Pancreas (tissue), 10 donors: ENCODE results near the gene GRAMD4. TPM values are rescaled to one million over a fixed set of nuclear protein-coding genes. Genes with fewer than 3 reads are reported as not detected.
A peak's percentile ranks its signal among the peaks of the same experiment; 100 is the strongest.

Experiments
- ATAC-seq, 4 donors: fragments of 200-7000 bp; cut with Tn5 transposase; one replicate each; pipeline versions ENCODE4 v1.8.0 to v1.9.1; 2020; ENCODE audit warnings: mild to moderate bottlenecking in 4 of 4, moderate library complexity in 4 of 4
- DNase-seq, 6 donors: peaks; one replicate each; pipeline ENCODE4 v3.0.0-alpha.2; 2020
- FAIRE-seq: peaks from 2 replicates; lab custom pipeline; 2012; peaks lifted over from hg19 to GRCh38; lab: Jason Lieb, UNC
- H3K27ac ChIP-seq, 4 donors: fragments of 200-600 bp; sonication (generic); 1 replicate in 3 of 4; 2 replicates in 1 of 4; pipeline versions ENCODE4 v1.5.0 to v1.8.0; 2020
- H3K27me3 ChIP-seq, 4 donors: fragments of 200-600 bp; one replicate each; pipeline ENCODE4 v1.8.0; 2021
- H3K36me3 ChIP-seq, 3 donors: fragments of 200-600 bp; sonication (generic) in 1 of 3; one replicate each; pipeline versions ENCODE4 v1.5.0 to v1.8.0; 2020 to 2021
- H3K4me1 ChIP-seq, 3 donors: fragments of 200-600 bp; one replicate each; pipeline ENCODE4 v1.8.0; 2021
- H3K4me3 ChIP-seq, 4 donors: fragments of 200-600 bp; sonication (generic) in 2 of 4; one replicate each; pipeline versions ENCODE4 v1.5.0 to v1.8.0; 2020 to 2021
- H3K9me3 ChIP-seq, 4 donors: fragments of 200-600 bp; one replicate each; pipeline ENCODE4 v1.8.0; 2021
- WGBS, 2 donors: extraction: QIAGEN DNeasy Blood & Tissue Kit; methylation state at CpG; one replicate each; pipeline ENCODE4 v1.1.7; 2013; 5-methylcytosine and 5-hydroxymethylcytosine counted together
- intact Hi-C, 3 donors: fragments of 100-400 bp; cut with DNase I; formaldehyde crosslinking; loops; one replicate each; pipeline versions ENCODE4 v1.11.1 to v1.14.2; 2022
- polyA plus RNA-seq, 2 donors: library from polyadenylated mRNA; stranded (reverse); fragments of 200-250 nt; gene quantifications; one replicate each; pipeline ENCODE4 v1.2.3, GENCODE V29; 2013
- total RNA-seq, 6 donors: library from RNA; stranded (reverse); fragmentation: NEBNext Ultra II Directional in 4 of 6; extraction: Animal tissue kit (Norgen Biotek cat#: 25700) in 4 of 6; gene quantifications; one replicate each; pipeline versions ENCODE4 v1.2.1 to v1.2.4, GENCODE V29; 2021 to 2023
- TF ChIP-seq, protein P1 (sequence below), 4 donors: fragments of 200-600 bp; sonication (generic) in 3 of 4; IDR thresholded peaks; one replicate each; pipeline versions ENCODE4 v1.5.0 to v1.8.0; 2021; ENCODE audit warnings: antibody characterized with exemption in 4 of 4
- donor health status: healthy with polysubstance abuse.
- donor health status: DM: no; HTN: no; CAD: no; lungs with moderate emphysema.
- donor health status: DM: no; HTN: no; CAD: no.
- donor health status: control.
- donor health status: control.
- donor health status: Bipolar disorder and iron deficiency.
- donor health status: DM: yes; HTN: yes; CAD: no.
- donor health status: DM: no; HTN: no; CAD: no.
- donor health status: DM: no; HTN: no; CAD: no.
- donor health status: DM: yes; HTN: yes; CAD: no.

The GRAMD4 gene
- total and polyA plus RNA-seq, 8 donors: 13.2 to 36.4 (median 21.9) TPM

DNA sequence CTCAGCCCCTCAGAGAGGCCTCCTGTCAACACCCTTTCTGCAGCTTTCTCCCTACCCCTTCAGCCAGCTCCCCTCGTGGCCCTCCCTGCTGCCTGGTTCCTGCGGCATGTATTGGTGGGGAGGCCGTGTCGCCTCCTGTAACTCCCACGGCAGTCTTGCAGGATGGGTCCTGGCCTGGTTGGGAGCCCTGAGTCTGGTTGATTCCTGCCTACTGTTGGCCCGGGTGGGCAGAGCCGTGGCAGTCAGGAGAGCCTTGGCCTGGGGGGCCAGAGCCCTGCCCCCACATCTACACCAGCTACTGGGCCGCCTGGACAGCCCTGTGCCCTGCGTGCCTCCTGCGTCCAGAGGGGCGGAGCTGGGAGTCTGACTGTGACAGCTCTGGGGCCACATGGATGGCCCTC, 30.3 kb upstream of the GRAMD4 start:
- WGBS, 2 donors: 89 to 91% methylated on average over 11 of the region's 11 CpGs
- no peak overlapping the region for H3K27ac ChIP-seq
- TF ChIP-seq, protein P1, sequence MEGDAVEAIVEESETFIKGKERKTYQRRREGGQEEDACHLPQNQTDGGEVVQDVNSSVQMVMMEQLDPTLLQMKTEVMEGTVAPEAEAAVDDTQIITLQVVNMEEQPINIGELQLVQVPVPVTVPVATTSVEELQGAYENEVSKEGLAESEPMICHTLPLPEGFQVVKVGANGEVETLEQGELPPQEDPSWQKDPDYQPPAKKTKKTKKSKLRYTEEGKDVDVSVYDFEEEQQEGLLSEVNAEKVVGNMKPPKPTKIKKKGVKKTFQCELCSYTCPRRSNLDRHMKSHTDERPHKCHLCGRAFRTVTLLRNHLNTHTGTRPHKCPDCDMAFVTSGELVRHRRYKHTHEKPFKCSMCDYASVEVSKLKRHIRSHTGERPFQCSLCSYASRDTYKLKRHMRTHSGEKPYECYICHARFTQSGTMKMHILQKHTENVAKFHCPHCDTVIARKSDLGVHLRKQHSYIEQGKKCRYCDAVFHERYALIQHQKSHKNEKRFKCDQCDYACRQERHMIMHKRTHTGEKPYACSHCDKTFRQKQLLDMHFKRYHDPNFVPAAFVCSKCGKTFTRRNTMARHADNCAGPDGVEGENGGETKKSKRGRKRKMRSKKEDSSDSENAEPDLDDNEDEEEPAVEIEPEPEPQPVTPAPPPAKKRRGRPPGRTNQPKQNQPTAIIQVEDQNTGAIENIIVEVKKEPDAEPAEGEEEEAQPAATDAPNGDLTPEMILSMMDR (IDR thresholded peaks at IDR 0.05): no peak
- H3K4me3 ChIP-seq: no peak overlapping the region
- no peak for ATAC-seq
- intact Hi-C loops: no loop called here
- H3K4me1 ChIP-seq: no peaks in the 10 kb centered on the region
- no peaks in the 10 kb centered on the region for H3K9me3 ChIP-seq
- no peaks in the 10 kb centered on the region for H3K36me3 ChIP-seq
- FAIRE-seq: no peak
- H3K27me3 ChIP-seq: no peaks in the 10 kb centered on the region
- peak in 2 of 6 donors; percentile 50 to 64 for DNase-seq

DNA sequence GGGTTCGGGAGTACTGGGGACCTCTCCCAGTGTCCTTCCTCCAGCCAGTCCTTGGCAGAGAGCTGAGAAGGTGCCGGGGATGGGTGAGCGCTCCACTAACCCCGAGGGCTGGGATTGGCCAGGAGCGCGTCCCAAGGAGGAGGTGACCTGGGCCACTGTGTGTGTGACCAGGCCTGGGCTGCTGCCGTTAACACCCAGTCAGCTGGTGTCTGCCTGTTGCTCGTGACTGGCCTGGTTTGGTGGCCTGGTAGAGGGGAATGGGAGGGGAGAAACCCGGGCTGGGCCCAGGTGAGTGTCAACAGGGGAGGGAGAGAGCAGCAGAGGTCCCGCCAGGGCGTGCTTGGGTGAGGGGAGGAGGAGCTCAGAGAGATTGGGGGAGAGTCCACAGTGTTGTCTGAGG, 29.9 kb upstream of the GRAMD4 start:
- TF ChIP-seq, protein P1 (IDR thresholded peaks at IDR 0.05): no peak

DNA sequence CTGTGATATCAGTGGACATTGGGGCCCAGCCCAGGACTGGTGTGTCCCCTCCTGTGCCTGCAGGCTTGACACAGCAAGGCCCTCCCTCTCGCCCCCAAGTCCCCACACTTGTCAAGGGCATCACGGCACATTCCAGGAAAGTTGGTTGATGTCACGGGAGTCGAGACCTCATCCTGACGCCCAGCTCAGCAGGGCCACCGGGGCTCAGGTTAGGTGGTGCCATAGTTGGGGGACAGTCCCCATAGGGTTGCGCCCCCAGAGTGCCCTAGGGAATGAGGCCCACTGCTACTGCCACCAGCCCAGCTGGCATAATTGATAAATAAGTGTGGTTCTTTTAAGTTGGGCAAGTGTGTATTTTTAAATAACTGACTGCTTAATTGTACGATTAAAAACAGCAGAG, 28.3 kb upstream of the GRAMD4 start:
- Histone ChIP-seq H3K4me1 (peaks cover 4 to 11% (median 8%) of the 10 kb centered on the region in 3 donors), H3K36me3 (no peaks in the 10 kb centered on the region), H3K27me3 (no peaks in the 10 kb centered on the region), H3K4me3 (no peak overlapping the region), H3K9me3 (no peaks in the 10 kb centered on the region), H3K27ac (peak overlapping the region in 2 of 4 donors; percentile 24 to 52)
- TF ChIP-seq, protein P1 (IDR thresholded peaks at IDR 0.05): no peak
- intact Hi-C loops: no loop called here
- ATAC-seq (no peak), DNase-seq (peak in 2 of 6 donors; percentile 47 to 51), FAIRE-seq (no peak)
- WGBS, 2 donors: 84 to 91% methylated on average over 8 of the region's 8 CpGs

More for the DNA sequence above, 29.9 kb upstream of the GRAMD4 start:
- intact Hi-C loops: no loop called here
- DNase-seq (peak in 1 of 6 donors; percentile 43), ATAC-seq (no peak), FAIRE-seq (no peak)
- no peaks in the 10 kb centered on the region for H3K36me3 ChIP-seq
- H3K27me3 ChIP-seq: no peaks in the 10 kb centered on the region
- H3K4me3 ChIP-seq: no peak overlapping the region
- H3K27ac ChIP-seq: no peak overlapping the region
- no peaks in the 10 kb centered on the region for H3K4me1 ChIP-seq
- no peaks in the 10 kb centered on the region for H3K9me3 ChIP-seq
- WGBS, 2 donors: 80 to 87% methylated on average over 11 of the region's 11 CpGs

DNA sequence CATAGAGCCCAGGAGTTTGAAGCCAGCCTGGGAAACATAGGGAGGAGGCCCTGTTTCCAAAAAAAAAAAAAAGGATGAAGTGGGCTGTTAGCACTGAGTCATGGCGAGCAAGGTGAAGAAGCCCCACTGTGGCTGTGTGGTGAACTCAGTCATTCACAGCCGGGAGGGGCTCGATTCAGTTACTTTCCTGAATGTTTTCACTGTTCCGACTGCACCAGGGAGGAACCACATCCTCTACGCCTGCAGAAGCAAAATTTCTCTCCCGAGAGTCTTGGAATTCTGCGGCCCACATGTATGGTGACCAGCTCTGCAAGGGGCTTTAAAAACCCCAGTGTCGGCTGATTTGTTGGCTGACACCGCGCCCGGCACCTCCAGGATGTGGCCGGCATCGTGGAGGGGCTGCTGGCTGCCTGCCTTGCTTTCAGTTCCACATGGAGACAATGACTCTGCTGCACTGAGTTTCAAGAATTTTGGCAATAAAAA, 27.8 kb upstream of the GRAMD4 start:
- intact Hi-C loops: no loop called here
- FAIRE-seq: no peak
- peak in 2 of 4 donors; percentile 10 to 13 for ATAC-seq
- H3K4me1 ChIP-seq: peaks cover 4 to 16% (median 12%) of the 10 kb centered on the region in 3 donors
- no peaks in the 10 kb centered on the region for H3K9me3 ChIP-seq
- TF ChIP-seq, protein P1 (IDR thresholded peaks at IDR 0.05): no peak
- H3K4me3 ChIP-seq: no peak overlapping the region
- WGBS, 2 donors: 77 to 80% methylated on average over 13 of the region's 13 CpGs
- no peaks in the 10 kb centered on the region for H3K36me3 ChIP-seq
- no peaks in the 10 kb centered on the region for H3K27me3 ChIP-seq
- peak in 2 of 6 donors; percentile 53 to 54 for DNase-seq
- peak overlapping the region in 2 of 4 donors; percentile 24 to 52 for H3K27ac ChIP-seq

DNA sequence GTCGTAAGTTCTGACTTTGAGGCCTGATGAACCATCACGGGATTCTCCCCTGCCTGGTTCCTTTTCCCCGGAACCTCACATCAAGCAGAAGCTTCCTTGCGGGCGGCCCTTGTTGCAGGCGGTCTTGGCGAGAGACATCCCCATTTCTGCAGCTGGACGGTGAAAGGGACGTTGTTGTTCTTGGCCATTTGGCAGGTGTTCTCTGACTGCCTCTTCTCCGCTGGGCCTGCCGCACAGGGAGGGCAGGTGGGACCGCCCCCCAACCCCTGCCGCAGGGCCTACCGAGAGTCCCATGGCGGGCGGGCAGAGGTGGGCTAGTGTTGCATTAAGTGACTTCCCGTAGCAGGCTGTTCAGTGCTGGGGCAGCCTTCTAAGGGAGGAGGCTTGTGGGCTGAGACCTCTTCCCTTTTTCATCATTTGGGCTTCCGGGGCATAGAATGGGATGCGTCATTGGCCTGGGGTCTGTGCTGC, 26.9 kb upstream of the GRAMD4 start:
- intact Hi-C loops: no loop called here
- DNase-seq (peak in 2 of 6 donors; percentile 55 to 56), FAIRE-seq (no peak), ATAC-seq (peak in 2 of 4 donors; percentile 21 to 31)
- Histone ChIP-seq H3K36me3 (no peaks in the 10 kb centered on the region), H3K4me3 (no peak overlapping the region), H3K27me3 (no peaks in the 10 kb centered on the region), H3K27ac (peak overlapping the region in 2 of 4 donors; percentile 24 to 52), H3K9me3 (no peaks in the 10 kb centered on the region), H3K4me1 (peaks cover 4 to 22% (median 12%) of the 10 kb centered on the region in 3 donors)
- WGBS, 2 donors: 92 to 93% methylated on average over 19 of the region's 19 CpGs
- TF ChIP-seq, protein P1 (IDR thresholded peaks at IDR 0.05): no peak
